ENCODE measurements around the gene VPS37B.

Gene VPS37B

GRCh38 chr12:122937622-122938091, 41.7 kb upstream of the VPS37B start (continued):
- TF ChIP-seq, protein P1, sequence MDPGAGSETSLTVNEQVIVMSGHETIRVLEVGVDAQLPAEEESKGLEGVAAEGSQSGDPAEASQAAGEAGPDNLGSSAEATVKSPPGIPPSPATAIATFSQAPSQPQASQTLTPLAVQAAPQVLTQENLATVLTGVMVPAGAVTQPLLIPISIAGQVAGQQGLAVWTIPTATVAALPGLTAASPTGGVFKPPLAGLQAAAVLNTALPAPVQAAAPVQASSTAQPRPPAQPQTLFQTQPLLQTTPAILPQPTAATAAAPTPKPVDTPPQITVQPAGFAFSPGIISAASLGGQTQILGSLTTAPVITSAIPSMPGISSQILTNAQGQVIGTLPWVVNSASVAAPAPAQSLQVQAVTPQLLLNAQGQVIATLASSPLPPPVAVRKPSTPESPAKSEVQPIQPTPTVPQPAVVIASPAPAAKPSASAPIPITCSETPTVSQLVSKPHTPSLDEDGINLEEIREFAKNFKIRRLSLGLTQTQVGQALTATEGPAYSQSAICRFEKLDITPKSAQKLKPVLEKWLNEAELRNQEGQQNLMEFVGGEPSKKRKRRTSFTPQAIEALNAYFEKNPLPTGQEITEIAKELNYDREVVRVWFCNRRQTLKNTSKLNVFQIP (CRISPR knock-in tag; IDR thresholded peaks at IDR 0.05; ENCODE audit: borderline replicate concordance, low read depth), result no peak
- TF ChIP-seq TOX (CRISPR knock-in tag; IDR thresholded peaks at IDR 0.05; ENCODE audit: borderline replicate concordance) (no peak), TCF4 (CRISPR knock-in tag; IDR thresholded peaks at IDR 0.05; ENCODE audit: borderline replicate concordance) (no peak), ZNF565 (CRISPR knock-in tag; conservative IDR thresholded peaks at IDR 0.05; ENCODE audit: low read depth) (no peak), ARNTL (CRISPR knock-in tag; IDR thresholded peaks at IDR 0.05; ENCODE audit: borderline replicate concordance, low read depth) (no peak), ZNF70 (CRISPR knock-in tag; IDR thresholded peaks at IDR 0.05) (no peak)
- TF ChIP-seq, protein P2, sequence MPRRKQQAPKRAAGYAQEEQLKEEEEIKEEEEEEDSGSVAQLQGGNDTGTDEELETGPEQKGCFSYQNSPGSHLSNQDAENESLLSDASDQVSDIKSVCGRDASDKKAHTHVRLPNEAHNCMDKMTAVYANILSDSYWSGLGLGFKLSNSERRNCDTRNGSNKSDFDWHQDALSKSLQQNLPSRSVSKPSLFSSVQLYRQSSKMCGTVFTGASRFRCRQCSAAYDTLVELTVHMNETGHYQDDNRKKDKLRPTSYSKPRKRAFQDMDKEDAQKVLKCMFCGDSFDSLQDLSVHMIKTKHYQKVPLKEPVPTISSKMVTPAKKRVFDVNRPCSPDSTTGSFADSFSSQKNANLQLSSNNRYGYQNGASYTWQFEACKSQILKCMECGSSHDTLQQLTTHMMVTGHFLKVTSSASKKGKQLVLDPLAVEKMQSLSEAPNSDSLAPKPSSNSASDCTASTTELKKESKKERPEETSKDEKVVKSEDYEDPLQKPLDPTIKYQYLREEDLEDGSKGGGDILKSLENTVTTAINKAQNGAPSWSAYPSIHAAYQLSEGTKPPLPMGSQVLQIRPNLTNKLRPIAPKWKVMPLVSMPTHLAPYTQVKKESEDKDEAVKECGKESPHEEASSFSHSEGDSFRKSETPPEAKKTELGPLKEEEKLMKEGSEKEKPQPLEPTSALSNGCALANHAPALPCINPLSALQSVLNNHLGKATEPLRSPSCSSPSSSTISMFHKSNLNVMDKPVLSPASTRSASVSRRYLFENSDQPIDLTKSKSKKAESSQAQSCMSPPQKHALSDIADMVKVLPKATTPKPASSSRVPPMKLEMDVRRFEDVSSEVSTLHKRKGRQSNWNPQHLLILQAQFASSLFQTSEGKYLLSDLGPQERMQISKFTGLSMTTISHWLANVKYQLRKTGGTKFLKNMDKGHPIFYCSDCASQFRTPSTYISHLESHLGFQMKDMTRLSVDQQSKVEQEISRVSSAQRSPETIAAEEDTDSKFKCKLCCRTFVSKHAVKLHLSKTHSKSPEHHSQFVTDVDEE (CRISPR knock-in tag; IDR thresholded peaks at IDR 0.05), result no peak

DNA sequence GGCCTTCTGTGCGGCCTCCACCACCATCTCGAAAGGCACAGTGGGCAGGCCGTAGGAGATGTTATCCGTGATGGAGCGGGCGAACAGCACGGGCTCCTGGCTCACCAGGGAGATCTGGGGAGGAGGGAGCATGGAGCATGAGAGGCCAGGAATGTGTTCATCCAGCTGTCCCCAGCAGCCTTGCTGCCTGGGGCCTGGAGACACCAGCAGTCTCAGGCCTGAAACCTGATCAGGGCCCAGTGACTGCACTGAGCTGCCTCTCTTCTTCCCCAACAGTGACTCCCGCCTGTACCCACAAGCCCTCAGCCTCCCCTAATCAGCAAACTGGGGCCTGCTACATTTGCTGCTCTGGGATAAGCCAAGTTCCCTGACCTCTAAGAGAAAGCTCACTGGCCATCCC, 39.4 kb upstream of the VPS37B start:
- no peak for TF ChIP-seq RARB (CRISPR knock-in tag; IDR thresholded peaks at IDR 0.05)
- no peak for TF ChIP-seq TCF4 (CRISPR knock-in tag; IDR thresholded peaks at IDR 0.05; ENCODE audit: borderline replicate concordance)
- TF ChIP-seq CSDC2 (CRISPR knock-in tag; IDR thresholded peaks at IDR 0.05), result no peak
- TF ChIP-seq, protein P3, sequence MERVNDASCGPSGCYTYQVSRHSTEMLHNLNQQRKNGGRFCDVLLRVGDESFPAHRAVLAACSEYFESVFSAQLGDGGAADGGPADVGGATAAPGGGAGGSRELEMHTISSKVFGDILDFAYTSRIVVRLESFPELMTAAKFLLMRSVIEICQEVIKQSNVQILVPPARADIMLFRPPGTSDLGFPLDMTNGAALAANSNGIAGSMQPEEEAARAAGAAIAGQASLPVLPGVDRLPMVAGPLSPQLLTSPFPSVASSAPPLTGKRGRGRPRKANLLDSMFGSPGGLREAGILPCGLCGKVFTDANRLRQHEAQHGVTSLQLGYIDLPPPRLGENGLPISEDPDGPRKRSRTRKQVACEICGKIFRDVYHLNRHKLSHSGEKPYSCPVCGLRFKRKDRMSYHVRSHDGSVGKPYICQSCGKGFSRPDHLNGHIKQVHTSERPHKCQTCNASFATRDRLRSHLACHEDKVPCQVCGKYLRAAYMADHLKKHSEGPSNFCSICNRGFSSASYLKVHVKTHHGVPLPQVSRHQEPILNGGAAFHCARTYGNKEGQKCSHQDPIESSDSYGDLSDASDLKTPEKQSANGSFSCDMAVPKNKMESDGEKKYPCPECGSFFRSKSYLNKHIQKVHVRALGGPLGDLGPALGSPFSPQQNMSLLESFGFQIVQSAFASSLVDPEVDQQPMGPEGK (CRISPR knock-in tag; IDR thresholded peaks at IDR 0.05; ENCODE audit: borderline replicate concordance), result no peak
- TF ChIP-seq ZFP3 (CRISPR knock-in tag; IDR thresholded peaks at IDR 0.05), result no peak
- no peak for TF ChIP-seq ZNF8 (CRISPR knock-in tag; IDR thresholded peaks at IDR 0.05)
- TF ChIP-seq BACH2 (CRISPR knock-in tag; IDR thresholded peaks at IDR 0.05; ENCODE audit: borderline replicate concordance), result no peak
- no peak for TF ChIP-seq CREB5 (CRISPR knock-in tag; IDR thresholded peaks at IDR 0.05; ENCODE audit: low read depth)
- no peak for TF ChIP-seq GLIS3 (CRISPR knock-in tag; IDR thresholded peaks at IDR 0.05)
- no peak for TF ChIP-seq ARNTL (CRISPR knock-in tag; IDR thresholded peaks at IDR 0.05; ENCODE audit: borderline replicate concordance, low read depth)
- no peak for TF ChIP-seq CSRNP3 (CRISPR knock-in tag; IDR thresholded peaks at IDR 0.05)
- no peak for TF ChIP-seq PPARA (CRISPR knock-in tag; IDR thresholded peaks at IDR 0.05; ENCODE audit: borderline replicate concordance)
- TF ChIP-seq ISL1 (CRISPR knock-in tag; IDR thresholded peaks at IDR 0.05), result no peak
- no peak for TF ChIP-seq ESRRG (CRISPR knock-in tag; IDR thresholded peaks at IDR 0.05)
- no peak for TF ChIP-seq ZNF565 (CRISPR knock-in tag; conservative IDR thresholded peaks at IDR 0.05; ENCODE audit: low read depth)
- no peak for TF ChIP-seq ZC3H10 (CRISPR knock-in tag; IDR thresholded peaks at IDR 0.05)
- TF ChIP-seq SNAI2 (CRISPR knock-in tag; IDR thresholded peaks at IDR 0.05), result no peak
- no peak for TF ChIP-seq TOX (CRISPR knock-in tag; IDR thresholded peaks at IDR 0.05; ENCODE audit: borderline replicate concordance)
- TF ChIP-seq, protein P2 (CRISPR knock-in tag; IDR thresholded peaks at IDR 0.05), result no peak
- no peak for TF ChIP-seq ZFP30 (CRISPR knock-in tag; IDR thresholded peaks at IDR 0.05)
- no peak for ATAC-seq

Data from SK-N-SH treated with all-trans-retinoic acid at 6 μM for 48 hours (cell line).